Loucy (cell line): ENCODE data around the gene DBNDD1.

ENCODE experiments used
- H2AFZ ChIP-seq: fragments of 200-600 bp; sonication (generic); 2 replicates; pipeline ENCODE4 v1.6.0; 2016; ENCODE audit warnings: antibody characterized with exemption, mild to moderate bottlenecking, low read length, moderate library complexity
- H3F3A ChIP-seq: fragments of 200-600 bp; 2 replicates; pipeline ENCODE4 v1.6.0; 2016; ENCODE audit warnings: antibody characterized with exemption, low read depth, mild to moderate bottlenecking
- H3K27me3 ChIP-seq: fragments of 200-600 bp; sonication (generic); 2 replicates; pipeline ENCODE4 v1.6.1; 2014; ENCODE audit warnings: low read length, mild to moderate bottlenecking; ENCODE audit not compliant: insufficient read depth, poor library complexity, severe bottlenecking
- H3K36me3 ChIP-seq: fragments of 200-600 bp; sonication (generic); 2 replicates; pipeline ENCODE4 v1.6.1; 2016; ENCODE audit warnings: low read length; ENCODE audit not compliant: insufficient read depth
- H3K4me1 ChIP-seq: fragments of 200-600 bp; sonication (generic); 2 replicates; pipeline ENCODE4 v1.5.1; 2014; ENCODE audit warnings: low read length, mild to moderate bottlenecking; ENCODE audit not compliant: insufficient read depth, poor library complexity, severe bottlenecking
- H3K4me2 ChIP-seq: fragments of 200-600 bp; sonication (generic); 2 replicates; pipeline ENCODE4 v1.6.0; 2014; ENCODE audit warnings: antibody characterized with exemption, low read length, low read depth, mild to moderate bottlenecking; ENCODE audit not compliant: poor library complexity, severe bottlenecking
- H3K4me3 ChIP-seq: fragments of 200-600 bp; sonication (generic); 2 replicates; pipeline ENCODE4 v1.5.1; 2014; ENCODE audit warnings: low read length, mild to moderate bottlenecking, mixed read lengths; ENCODE audit not compliant: poor library complexity, severe bottlenecking
- H3K79me2 ChIP-seq: fragments of 200-600 bp; sonication (generic); 2 replicates; pipeline ENCODE4 v1.6.1; 2014; ENCODE audit warnings: low read length; ENCODE audit not compliant: insufficient read depth
- H3K9ac ChIP-seq: fragments of 200-600 bp; sonication (generic); 2 replicates; pipeline ENCODE4 v1.6.0; 2014; ENCODE audit warnings: mild to moderate bottlenecking, low read depth, low read length, moderate library complexity; ENCODE audit not compliant: poor library complexity, severe bottlenecking
- H3K9me2 ChIP-seq: fragments of 200-600 bp; sonication (generic); replicated peaks from 2 replicates; pipeline ENCODE4 v1.6.1; 2016; ENCODE audit warnings: low read depth, low read length, mixed read lengths
- H3K9me3 ChIP-seq: fragments of 200-600 bp; sonication (generic); 2 replicates; pipeline ENCODE4 v1.6.1; 2014; ENCODE audit warnings: mild to moderate bottlenecking, antibody characterized with exemption, low read length, low read depth; ENCODE audit not compliant: insufficient read depth
- H4K20me1 ChIP-seq: fragments of 200-600 bp; sonication (generic); 2 replicates; pipeline ENCODE4 v1.6.0; 2014; ENCODE audit warnings: antibody characterized with exemption, low read length, mild to moderate bottlenecking; ENCODE audit not compliant: insufficient read depth, poor library complexity, severe bottlenecking
- CTCF ChIP-seq: fragments of 200-600 bp; sonication (generic); conservative IDR thresholded peaks from 2 replicates; pipeline ENCODE4 v1.5.1; 2014; ENCODE audit warnings: mild to moderate bottlenecking, antibody characterized with exemption, low read length
- EZH2phosphoT487 ChIP-seq: fragments of 200-600 bp; IDR thresholded peaks from 2 replicates; pipeline ENCODE4 v1.6.1; 2018; ENCODE audit warnings: antibody characterized with exemption, mild to moderate bottlenecking, moderate library complexity, borderline replicate concordance

The DBNDD1 gene

GRCh38 chr16:89958596-89958995, 60.7 kb downstream of the DBNDD1 start:
- TF ChIP-seq EZH2phosphoT487 (no peak), CTCF (no peak)
- H2AFZ ChIP-seq: no peak overlapping the region
- H3K9me2 ChIP-seq: no peaks in the 10 kb centered on the region
- H3F3A ChIP-seq: no peaks in the 10 kb centered on the region
- no peak overlapping the region for H3K9ac ChIP-seq
- H3K27me3 ChIP-seq: no peaks in the 10 kb centered on the region
- no peaks in the 10 kb centered on the region for H4K20me1 ChIP-seq
- no peaks in the 10 kb centered on the region for H3K36me3 ChIP-seq
- H3K9me3 ChIP-seq: no peaks in the 10 kb centered on the region
- no peaks in the 10 kb centered on the region for H3K4me1 ChIP-seq
- H3K4me2 ChIP-seq: no peak overlapping the region
- H3K4me3 ChIP-seq: no peak overlapping the region
- no peaks in the 10 kb centered on the region for H3K79me2 ChIP-seq

GRCh38 chr16:89958068-89958467, 61.2 kb downstream of the DBNDD1 start:
- no peak overlapping the region for H3K4me2 ChIP-seq
- no peak overlapping the region for H3K4me3 ChIP-seq
- H3K79me2 ChIP-seq: no peaks in the 10 kb centered on the region
- H3K9me3 ChIP-seq: no peaks in the 10 kb centered on the region
- H3K4me1 ChIP-seq: no peaks in the 10 kb centered on the region
- H3K9me2 ChIP-seq: no peaks in the 10 kb centered on the region
- H3F3A ChIP-seq: no peaks in the 10 kb centered on the region
- no peak overlapping the region for H2AFZ ChIP-seq
- H3K36me3 ChIP-seq: no peaks in the 10 kb centered on the region
- H3K27me3 ChIP-seq: no peaks in the 10 kb centered on the region
- H3K9ac ChIP-seq: no peak overlapping the region
- no peaks in the 10 kb centered on the region for H4K20me1 ChIP-seq
- TF ChIP-seq EZH2phosphoT487 (no peak), CTCF (no peak)

GRCh38 chr16:89957216-89957785, 62.0 kb downstream of the DBNDD1 start:
- H3K4me3 ChIP-seq: no peak overlapping the region
- no peak overlapping the region for H2AFZ ChIP-seq
- H3F3A ChIP-seq: no peaks in the 10 kb centered on the region
- TF ChIP-seq CTCF (no peak), EZH2phosphoT487 (no peak)
- no peak overlapping the region for H3K9ac ChIP-seq
- no peaks in the 10 kb centered on the region for H3K9me3 ChIP-seq
- H3K36me3 ChIP-seq: no peaks in the 10 kb centered on the region
- no peaks in the 10 kb centered on the region for H3K79me2 ChIP-seq
- H3K9me2 ChIP-seq: no peaks in the 10 kb centered on the region
- H3K4me2 ChIP-seq: no peak overlapping the region
- H3K27me3 ChIP-seq: no peaks in the 10 kb centered on the region
- H3K4me1 ChIP-seq: no peaks in the 10 kb centered on the region
- H4K20me1 ChIP-seq: no peaks in the 10 kb centered on the region
